AG04449 (cell line): ENCODE measurements around the gene ANKRD52.
A peak's percentile ranks its signal among the peaks of the same experiment; 100 is the strongest.

Experiments
- CTCF ChIA-PET: fragments of 350-600 bp; formaldehyde crosslinking; extraction: SDS; loops from one replicate; lab custom pipeline; 2021; ENCODE audit warnings: antibody characterized with exemption; lab: Yijun Ruan, JAX
- POLR2A ChIA-PET: fragments of 400-600, 350-600 bp; formaldehyde crosslinking; extraction: SDS; loops from one replicate; lab custom pipeline; 2020; ENCODE audit warnings: antibody characterized with exemption, inconsistent platforms; lab: Yijun Ruan, JAX
- DNase-seq: peaks from one replicate; pipeline ENCODE4 v3.0.0-alpha.2; 2010; ENCODE audit warnings: low read depth, low spot score
- H3K4me3 ChIP-seq: 2 replicates; pipeline ENCODE4 v1.5.1; 2011; ENCODE audit warnings: low read depth, mild to moderate bottlenecking, control low read depth, low read length
- CTCF ChIP-seq: IDR thresholded peaks from one replicate; pipeline ENCODE4 v1.5.1; 2011; ENCODE audit warnings: mild to moderate bottlenecking, moderate library complexity, low read length, control low read depth, inconsistent platforms; ENCODE audit not compliant: insufficient read depth; ENCODE audit errors: missing control alignments

Gene ANKRD52

GRCh38 chr12:56299853-56300643, 41.9 kb upstream of the ANKRD52 start, which contains the start of gene CS:
CS (minus strand) TSS chr12:56300330; CDS start chr12:56300201, 129 bp downstream.
- no peak for TF ChIP-seq CTCF
- ChIA-PET POLR2A (interaction anchor here (0.6 to 1.6 kb wide), 5 partner anchors 13 to 164 kb away, joined by 3 to 6 read pairs (median 4); partner anchors contain the start of genes CNPY2 and RNF41), CTCF (interaction anchor here (0.8 to 3.6 kb wide), 8 partner anchors 22 to 182 kb away, joined by 3 to 21 read pairs (median 4); partner anchors contain the start of genes SMARCC2 and ZC3H10)
- peak; percentile 67 for DNase-seq
- H3K4me3 ChIP-seq, result peak within 1 kb of the TSS; percentile 93

- H3K4me3 ChIP-seq, result peak overlapping the region; percentile 93
- CTCF ChIA-PET, result interaction anchor here (1.0 to 3.6 kb wide), 8 partner anchors 22 to 164 kb away, joined by 3 to 21 read pairs (median 6); partner anchors contain the start of genes RNF41 and SMARCC2
- TF ChIP-seq CTCF, result no peak
- POLR2A ChIA-PET, result interaction anchor here (0.5 to 1.3 kb wide), 5 partner anchors 12 to 298 kb away, joined by 3 to 6 read pairs (median 4); partner anchors contain the start of gene RNF41
- DNase-seq, result no peak
These were observed 41.2 kb upstream of the ANKRD52 start for GRCh38 chr12:56299308-56299852.

- ChIA-PET CTCF (interaction anchor here (1.0 to 3.6 kb wide), 11 partner anchors 21 to 192 kb away, joined by 3 to 21 read pairs (median 5); partner anchors contain the start of genes ANKRD52, RNF41 and SMARCC2), POLR2A (interaction anchor here (0.5 to 1.3 kb wide), 5 partner anchors 22 to 298 kb away, joined by 3 to 6 read pairs (median 4); partner anchors contain the start of gene RNF41)
- H3K4me3 ChIP-seq, result peak overlapping the region; percentile 93
- no peak for TF ChIP-seq CTCF
- DNase-seq, result no peak
These were observed 40.6 kb upstream of the ANKRD52 start for GRCh38 chr12:56298828-56299227.

- POLR2A ChIA-PET, result interaction anchor here (0.9 to 1.5 kb wide), 2 partner anchors 19 to 31 kb away, joined by 3 read pairs; partner anchors contain the start of genes CNPY2 and COQ10A
- CTCF ChIA-PET, result interaction anchor here (0.8 to 3.6 kb wide), 10 partner anchors 14 to 166 kb away, joined by 3 to 21 read pairs (median 4); partner anchors contain the start of genes ANKRD52 and RNF41
- no peak for TF ChIP-seq CTCF
- no peak overlapping the region for H3K4me3 ChIP-seq
- DNase-seq, result no peak
These were observed 39.2 kb upstream of the ANKRD52 start for GRCh38 chr12:56297400-56297799.

- H3K4me3 ChIP-seq, result no peak overlapping the region
- ChIA-PET CTCF (no interaction called here), POLR2A (interaction anchor here (1.5 kb wide), 1 partner anchor 30 kb away, joined by 3 read pairs; the partner anchor contains the start of gene COQ10A)
- no peak for DNase-seq
- no peak for TF ChIP-seq CTCF
These were observed 38.1 kb upstream of the ANKRD52 start for GRCh38 chr12:56296295-56296694.
